Parathyroid adenoma (tissue), 2 donors: ENCODE results near the gene BMPER.

Source experiments
- H2AFZ ChIP-seq: fragments of 300-600 bp; sonication (generic); one replicate; pipeline ENCODE4 v1.7.0; 2017; ENCODE audit warnings: antibody characterized with exemption, mild to moderate bottlenecking
- H3K27ac ChIP-seq: fragments of 300-600 bp; sonication (generic); one replicate; pipeline ENCODE4 v1.7.0; 2017
- H3K27me3 ChIP-seq: fragments of 300-600 bp; sonication (generic); one replicate; pipeline ENCODE4 v1.7.0; 2017; ENCODE audit warnings: low read length; ENCODE audit not compliant: control insufficient read depth, insufficient read depth
- H3K36me3 ChIP-seq: fragments of 300-600 bp; sonication (generic); one replicate; pipeline ENCODE4 v1.7.0; 2017; ENCODE audit warnings: low read length; ENCODE audit not compliant: control insufficient read depth, insufficient read depth
- H3K4me1 ChIP-seq: fragments of 300-600 bp; sonication (generic); one replicate; pipeline ENCODE4 v1.7.0; 2017; ENCODE audit warnings: control low read depth
- H3K4me2 ChIP-seq: fragments of 300-600 bp; sonication (generic); one replicate; pipeline ENCODE4 v1.7.0; 2017; ENCODE audit warnings: low read length
- H3K4me3 ChIP-seq: fragments of 300-600 bp; sonication (generic); one replicate; pipeline ENCODE4 v1.7.0; 2017; ENCODE audit warnings: low read depth, low read length
- H3K79me2 ChIP-seq: fragments of 300-600 bp; sonication (generic); one replicate; pipeline ENCODE4 v1.7.0; 2017; ENCODE audit warnings: control low read depth
- H3K9ac ChIP-seq: fragments of 300-600 bp; sonication (generic); one replicate; pipeline ENCODE4 v1.7.0; 2017; ENCODE audit warnings: mild to moderate bottlenecking
- H3K9me3 ChIP-seq: fragments of 300-600 bp; sonication (generic); one replicate; pipeline ENCODE4 v1.7.0; 2017; ENCODE audit warnings: low read length; ENCODE audit not compliant: control insufficient read depth
- TF ChIP-seq, protein P1 (sequence below): fragments of 300-600 bp; sonication (generic); IDR thresholded peaks from one replicate; pipeline ENCODE4 v1.7.0; 2017; ENCODE audit warnings: antibody characterized with exemption, mild to moderate bottlenecking
- donor health status: primary hyperparathyroidism.

Gene BMPER

GRCh38 chr7:34019301-34019790 is 114.0 kb downstream of the BMPER start:
- Histone ChIP-seq H3K4me1 (no peaks in the 10 kb centered on the region), H3K4me2 (no peak overlapping the region), H3K27ac (no peak overlapping the region), H3K9ac (no peak overlapping the region), H2AFZ (no peak overlapping the region), H3K36me3 (no peaks in the 10 kb centered on the region), H3K9me3 (no peaks in the 10 kb centered on the region), H3K4me3 (no peak overlapping the region), H3K27me3 (no peaks in the 10 kb centered on the region), H3K79me2 (no peaks in the 10 kb centered on the region)
- TF ChIP-seq, protein P1, sequence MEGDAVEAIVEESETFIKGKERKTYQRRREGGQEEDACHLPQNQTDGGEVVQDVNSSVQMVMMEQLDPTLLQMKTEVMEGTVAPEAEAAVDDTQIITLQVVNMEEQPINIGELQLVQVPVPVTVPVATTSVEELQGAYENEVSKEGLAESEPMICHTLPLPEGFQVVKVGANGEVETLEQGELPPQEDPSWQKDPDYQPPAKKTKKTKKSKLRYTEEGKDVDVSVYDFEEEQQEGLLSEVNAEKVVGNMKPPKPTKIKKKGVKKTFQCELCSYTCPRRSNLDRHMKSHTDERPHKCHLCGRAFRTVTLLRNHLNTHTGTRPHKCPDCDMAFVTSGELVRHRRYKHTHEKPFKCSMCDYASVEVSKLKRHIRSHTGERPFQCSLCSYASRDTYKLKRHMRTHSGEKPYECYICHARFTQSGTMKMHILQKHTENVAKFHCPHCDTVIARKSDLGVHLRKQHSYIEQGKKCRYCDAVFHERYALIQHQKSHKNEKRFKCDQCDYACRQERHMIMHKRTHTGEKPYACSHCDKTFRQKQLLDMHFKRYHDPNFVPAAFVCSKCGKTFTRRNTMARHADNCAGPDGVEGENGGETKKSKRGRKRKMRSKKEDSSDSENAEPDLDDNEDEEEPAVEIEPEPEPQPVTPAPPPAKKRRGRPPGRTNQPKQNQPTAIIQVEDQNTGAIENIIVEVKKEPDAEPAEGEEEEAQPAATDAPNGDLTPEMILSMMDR: no peak

DNA sequence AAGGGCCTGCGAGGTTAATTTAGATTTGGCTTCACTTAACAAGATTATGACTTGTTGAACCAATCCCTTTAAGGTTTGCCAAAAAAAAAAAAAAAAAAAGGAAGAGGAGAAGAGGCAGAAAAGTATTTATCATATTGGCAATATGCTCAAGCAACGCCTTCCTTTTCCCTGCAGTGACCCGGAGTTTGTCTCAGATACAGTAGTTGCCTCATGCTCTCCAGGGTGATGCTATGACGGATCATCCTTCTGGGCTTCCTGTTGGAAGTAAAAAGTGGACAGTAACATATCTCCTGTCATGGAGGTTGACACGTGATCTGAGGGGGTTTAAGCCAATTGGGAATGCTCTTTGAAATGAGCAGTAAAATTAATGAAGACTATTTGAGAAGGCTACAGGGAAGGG is 117.3 kb downstream of the BMPER start:
- Histone ChIP-seq H3K4me1 (no peaks in the 10 kb centered on the region), H3K9me3 (no peaks in the 10 kb centered on the region), H3K27me3 (no peaks in the 10 kb centered on the region), H3K4me3 (no peak overlapping the region), H2AFZ (no peak overlapping the region), H3K27ac (no peak overlapping the region), H3K79me2 (no peaks in the 10 kb centered on the region), H3K9ac (no peak overlapping the region), H3K4me2 (no peak overlapping the region), H3K36me3 (no peaks in the 10 kb centered on the region)
- TF ChIP-seq, protein P1: no peak

- Histone ChIP-seq H3K36me3 (no peaks in the 10 kb centered on the region), H3K9ac (no peak overlapping the region), H3K4me3 (no peak overlapping the region), H3K4me2 (no peak overlapping the region), H3K79me2 (no peaks in the 10 kb centered on the region), H3K9me3 (no peaks in the 10 kb centered on the region), H3K4me1 (no peaks in the 10 kb centered on the region), H3K27me3 (no peaks in the 10 kb centered on the region), H2AFZ (no peak overlapping the region), H3K27ac (no peak overlapping the region)
- TF ChIP-seq, protein P1: no peak
Observed at GRCh38 chr7:34025600-34025999, 120.3 kb downstream of the BMPER start.

DNA sequence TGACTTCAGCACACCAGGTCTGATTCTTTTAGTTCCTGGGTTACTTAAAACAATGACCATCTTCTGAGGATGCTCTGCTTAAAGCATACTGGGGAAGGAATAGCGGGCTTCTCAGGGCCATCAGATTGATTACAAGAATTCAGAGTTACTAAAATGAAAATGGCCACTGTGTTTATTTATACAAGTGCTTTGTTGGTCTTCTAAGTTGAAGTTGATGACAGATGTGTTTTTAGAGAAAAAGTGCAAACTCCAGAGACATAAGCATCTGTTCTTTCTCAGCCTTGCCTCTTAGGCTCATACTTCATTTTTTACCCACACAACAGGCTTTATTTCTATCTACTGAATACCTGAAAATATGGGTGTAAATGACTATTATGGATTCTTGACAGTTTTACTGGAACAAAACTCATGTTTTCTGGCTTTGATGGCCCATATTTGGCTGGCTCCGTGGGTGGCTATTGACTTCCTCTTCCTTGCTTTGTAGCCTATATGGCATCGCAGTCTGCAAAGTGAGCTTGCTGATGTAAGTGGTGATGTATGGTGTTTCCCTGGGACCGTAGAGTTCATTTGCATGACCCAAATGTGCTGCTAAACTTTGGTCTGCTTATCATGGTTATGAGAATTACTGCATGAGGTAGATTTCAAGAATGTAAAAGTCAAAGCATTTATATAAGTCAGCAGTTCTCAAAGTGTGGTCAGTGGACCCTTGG is 121.3 kb downstream of the BMPER start:
- Histone ChIP-seq H3K27ac (no peak overlapping the region), H3K4me3 (no peak overlapping the region), H2AFZ (no peak overlapping the region), H3K9me3 (no peaks in the 10 kb centered on the region), H3K9ac (no peak overlapping the region), H3K4me2 (no peak overlapping the region), H3K79me2 (no peaks in the 10 kb centered on the region), H3K4me1 (no peaks in the 10 kb centered on the region), H3K36me3 (no peaks in the 10 kb centered on the region), H3K27me3 (no peaks in the 10 kb centered on the region)
- TF ChIP-seq, protein P1: no peak

DNA sequence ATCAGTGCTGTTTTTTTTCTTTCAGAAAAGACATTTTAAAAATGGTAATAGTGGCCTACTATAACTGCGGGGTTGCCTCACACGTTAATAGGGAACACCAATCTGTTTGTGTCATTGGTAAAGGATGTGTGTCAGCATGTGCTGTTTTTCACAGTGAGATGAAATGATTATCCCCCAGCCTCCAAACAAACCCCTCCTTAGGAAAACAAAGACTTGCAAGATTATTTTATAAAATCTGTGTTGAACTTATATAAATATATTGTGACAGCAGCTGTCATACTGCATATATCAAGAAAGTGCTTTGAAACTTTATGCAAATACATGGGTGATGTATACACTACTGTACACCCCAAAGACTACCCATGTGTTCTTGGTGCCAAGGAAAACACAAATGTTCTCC is 125.8 kb downstream of the BMPER start:
- Histone ChIP-seq H3K27me3 (no peaks in the 10 kb centered on the region), H3K9ac (no peak overlapping the region), H3K79me2 (no peaks in the 10 kb centered on the region), H3K36me3 (no peaks in the 10 kb centered on the region), H3K4me3 (no peak overlapping the region), H2AFZ (no peak overlapping the region), H3K27ac (no peak overlapping the region), H3K4me1 (peaks cover 4% of the 10 kb centered on the region), H3K4me2 (no peak overlapping the region), H3K9me3 (no peaks in the 10 kb centered on the region)
- TF ChIP-seq, protein P1: no peak
